ENCODE data around the gene ASPG. TPM values are rescaled to one million over a fixed set of nuclear protein-coding genes. Genes with fewer than 3 reads are reported as not detected.

Gene ASPG
- total RNA-seq, 2 experiments from 2014 or later, result not detected

DNA sequence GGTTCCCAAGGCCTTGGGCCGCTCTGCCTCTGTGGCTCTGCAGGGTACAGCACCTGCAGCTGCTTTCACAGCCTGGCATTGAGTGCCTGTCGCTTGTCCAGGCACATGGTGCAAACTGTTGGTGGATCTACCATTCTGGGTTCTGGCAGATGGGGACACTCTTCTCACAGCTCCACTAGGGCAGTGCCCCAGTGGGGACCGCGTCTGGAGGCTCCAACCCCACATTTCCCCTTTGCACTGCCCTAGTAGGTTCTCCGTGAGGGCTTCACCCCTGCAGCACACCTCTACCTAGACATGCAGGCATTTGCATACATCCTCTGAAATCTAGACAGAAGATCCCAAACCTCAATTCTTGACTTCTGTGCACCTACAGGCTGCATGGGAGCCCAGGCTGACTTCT, 19.2 kb upstream of the ASPG start:
- TF ChIP-seq, protein P1, sequence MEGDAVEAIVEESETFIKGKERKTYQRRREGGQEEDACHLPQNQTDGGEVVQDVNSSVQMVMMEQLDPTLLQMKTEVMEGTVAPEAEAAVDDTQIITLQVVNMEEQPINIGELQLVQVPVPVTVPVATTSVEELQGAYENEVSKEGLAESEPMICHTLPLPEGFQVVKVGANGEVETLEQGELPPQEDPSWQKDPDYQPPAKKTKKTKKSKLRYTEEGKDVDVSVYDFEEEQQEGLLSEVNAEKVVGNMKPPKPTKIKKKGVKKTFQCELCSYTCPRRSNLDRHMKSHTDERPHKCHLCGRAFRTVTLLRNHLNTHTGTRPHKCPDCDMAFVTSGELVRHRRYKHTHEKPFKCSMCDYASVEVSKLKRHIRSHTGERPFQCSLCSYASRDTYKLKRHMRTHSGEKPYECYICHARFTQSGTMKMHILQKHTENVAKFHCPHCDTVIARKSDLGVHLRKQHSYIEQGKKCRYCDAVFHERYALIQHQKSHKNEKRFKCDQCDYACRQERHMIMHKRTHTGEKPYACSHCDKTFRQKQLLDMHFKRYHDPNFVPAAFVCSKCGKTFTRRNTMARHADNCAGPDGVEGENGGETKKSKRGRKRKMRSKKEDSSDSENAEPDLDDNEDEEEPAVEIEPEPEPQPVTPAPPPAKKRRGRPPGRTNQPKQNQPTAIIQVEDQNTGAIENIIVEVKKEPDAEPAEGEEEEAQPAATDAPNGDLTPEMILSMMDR (IDR thresholded peaks at IDR 0.05), result no peak
- intact Hi-C loops (cut with micrococcal nuclease), result no loop called here

DNA sequence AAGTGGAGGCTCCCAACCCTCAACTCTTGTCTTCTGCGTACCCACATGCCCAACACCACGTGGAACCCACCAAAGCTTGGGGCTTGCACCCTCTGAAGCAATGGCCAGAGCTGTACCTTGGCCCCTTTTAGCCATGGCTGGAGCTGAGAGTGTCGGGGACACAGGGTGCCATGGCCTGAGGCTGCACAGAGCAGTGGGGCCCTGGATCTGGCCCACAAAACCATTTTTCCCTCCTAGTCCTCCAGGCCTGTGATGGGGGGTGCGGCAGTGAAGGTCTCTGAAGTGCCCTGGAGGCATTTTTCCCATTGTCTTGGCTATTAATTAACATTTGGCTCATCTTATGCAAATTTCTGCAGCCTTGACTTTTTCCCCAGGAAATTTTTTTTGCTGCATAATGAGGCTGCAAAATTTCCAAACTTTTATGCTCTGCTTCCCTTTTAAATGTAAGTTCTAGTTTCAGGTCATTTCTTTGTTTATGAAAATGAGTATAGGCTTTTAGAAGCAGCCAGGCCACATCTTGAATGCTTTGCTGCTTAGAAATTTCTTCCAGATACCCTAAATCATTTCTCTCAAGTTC, 18.7 kb upstream of the ASPG start:
- POLR2A ChIA-PET, result no interaction called here
- Mint-ChIP-seq H3K4me3 (no peak overlapping the region), H3K9me3 (peaks cover 7% of the 10 kb centered on the region), H3K27me3 (peaks cover 30% of the 10 kb centered on the region), H3K4me1 (ENCODE audit: low read depth) (no peaks in the 10 kb centered on the region), H3K27ac (no peak overlapping the region), H3K36me3 (ENCODE audit: low read depth) (no peaks in the 10 kb centered on the region)
- CTCF ChIA-PET, result interaction anchor here (1.0 kb wide), 1 partner anchor 11 kb away, joined by 3 read pairs; no protein-coding TSS in a partner anchor
- DNase-seq (no peak), ATAC-seq (no peak)
- intact Hi-C loops (cut with micrococcal nuclease), result no loop called here
- TF ChIP-seq, protein P1 (IDR thresholded peaks at IDR 0.05), result no peak

More for the DNA sequence above, 19.2 kb upstream of the ASPG start:
- DNase-seq (no peak), ATAC-seq (no peak)
- POLR2A ChIA-PET, result no interaction called here
- H3K9me3 Mint-ChIP-seq, result peaks cover 7% of the 10 kb centered on the region
- no peak overlapping the region for H3K27ac Mint-ChIP-seq
- no peaks in the 10 kb centered on the region for H3K4me1 Mint-ChIP-seq (ENCODE audit: low read depth)
- H3K4me3 Mint-ChIP-seq, result no peak overlapping the region
- H3K27me3 Mint-ChIP-seq, result peaks cover 31% of the 10 kb centered on the region
- CTCF ChIA-PET, result interaction anchor here (1.0 kb wide), 1 partner anchor 11 kb away, joined by 3 read pairs; no protein-coding TSS in a partner anchor
- no peaks in the 10 kb centered on the region for H3K36me3 Mint-ChIP-seq (ENCODE audit: low read depth)

DNA sequence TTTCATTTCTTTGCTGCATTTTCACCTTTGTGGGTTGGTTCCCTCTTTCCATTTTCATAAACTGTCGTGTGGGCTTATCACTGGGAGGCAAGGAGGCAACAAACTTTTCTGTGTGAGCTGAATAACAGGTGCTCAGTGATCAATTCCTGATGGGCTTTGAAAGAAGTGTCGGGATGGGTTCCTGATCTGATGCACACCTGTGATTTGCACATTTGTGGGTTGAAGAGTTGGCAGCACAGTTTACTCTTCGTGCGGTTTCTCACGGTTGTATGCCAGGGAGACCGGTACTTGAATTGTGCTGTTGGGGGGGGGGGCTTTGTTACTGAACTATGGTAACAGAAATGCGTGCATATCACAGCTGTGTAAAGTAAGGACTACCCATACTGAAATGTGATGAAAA, 16.0 kb upstream of the ASPG start:
- CTCF ChIA-PET, result interaction anchor here (1.4 kb wide), 1 partner anchor 8 kb away, joined by 6 read pairs; no protein-coding TSS in a partner anchor
- DNase-seq (no peak), ATAC-seq (no peak)
- intact Hi-C loops (cut with micrococcal nuclease), result no loop called here
- peaks cover 20% of the 10 kb centered on the region for H3K9me3 Mint-ChIP-seq
- POLR2A ChIA-PET, result interaction anchor here (0.6 to 0.9 kb wide), 2 partner anchors 8 to 238 kb away, joined by 3 to 4 read pairs; no protein-coding TSS in a partner anchor
- no peak overlapping the region for H3K4me3 Mint-ChIP-seq
- TF ChIP-seq, protein P1 (IDR thresholded peaks at IDR 0.05), result no peak
- no peaks in the 10 kb centered on the region for H3K36me3 Mint-ChIP-seq (ENCODE audit: low read depth)
- H3K27me3 Mint-ChIP-seq, result peaks cover 20% of the 10 kb centered on the region
- no peaks in the 10 kb centered on the region for H3K4me1 Mint-ChIP-seq (ENCODE audit: low read depth)
- no peak overlapping the region for H3K27ac Mint-ChIP-seq

DNA sequence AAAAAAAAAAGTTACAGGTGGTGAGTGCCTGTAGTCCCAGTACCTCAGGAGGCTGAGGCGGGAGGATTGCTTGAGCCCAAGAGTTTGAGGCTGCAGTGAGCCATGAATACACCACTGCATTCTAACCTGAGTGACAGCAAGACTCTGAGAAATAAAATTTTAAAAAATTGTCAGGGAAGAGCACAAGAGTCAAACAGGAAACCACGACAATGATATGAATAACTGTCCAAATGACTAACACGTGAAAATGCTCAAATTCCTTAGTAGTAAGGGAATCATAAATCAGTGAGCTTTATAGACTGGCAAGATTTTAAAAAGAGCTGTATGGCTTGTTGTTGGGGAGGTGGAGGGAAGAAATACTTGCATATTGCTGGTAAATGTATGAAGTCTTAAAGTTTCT, 12.9 kb upstream of the ASPG start:
- no peak overlapping the region for H3K27ac Mint-ChIP-seq
- ATAC-seq, result no peak
- H3K27me3 Mint-ChIP-seq, result peaks cover 14% of the 10 kb centered on the region
- H3K4me1 Mint-ChIP-seq (ENCODE audit: low read depth), result no peaks in the 10 kb centered on the region
- intact Hi-C loops (cut with micrococcal nuclease), result no loop called here
- TF ChIP-seq, protein P1 (IDR thresholded peaks at IDR 0.05), result no peak
- CTCF ChIA-PET, result no interaction called here
- H3K4me3 Mint-ChIP-seq, result no peak overlapping the region
- no peak for DNase-seq
- POLR2A ChIA-PET, result no interaction called here
- peaks cover 12% of the 10 kb centered on the region for H3K9me3 Mint-ChIP-seq
- no peaks in the 10 kb centered on the region for H3K36me3 Mint-ChIP-seq (ENCODE audit: low read depth)

DNA sequence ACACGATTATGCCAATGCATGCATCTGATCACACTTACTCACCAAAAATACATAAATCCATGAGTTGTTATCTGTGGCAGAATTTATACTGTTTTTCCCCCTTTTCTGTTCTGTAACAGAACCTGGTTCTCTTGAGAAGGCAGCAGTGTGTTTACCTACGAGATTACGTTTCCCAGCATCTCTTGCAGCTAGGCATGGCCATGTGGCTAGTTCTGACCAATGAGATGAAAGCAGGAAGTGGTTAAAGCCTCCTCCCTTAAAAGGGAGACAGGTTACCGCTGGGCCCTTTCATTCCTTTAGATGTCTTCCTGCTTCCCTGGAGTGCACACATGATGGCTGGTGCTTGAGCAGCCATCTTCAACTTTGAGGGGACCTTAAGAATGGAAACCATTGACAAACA, 11.7 kb upstream of the ASPG start:
- DNase-seq (no peak), ATAC-seq (no peak)
- CTCF ChIA-PET, result no interaction called here
- POLR2A ChIA-PET, result no interaction called here
- Mint-ChIP-seq H3K4me3 (no peak overlapping the region), H3K9me3 (peaks cover 12% of the 10 kb centered on the region), H3K27me3 (peaks cover 15% of the 10 kb centered on the region), H3K4me1 (ENCODE audit: low read depth) (peaks cover 7% of the 10 kb centered on the region), H3K36me3 (ENCODE audit: low read depth) (no peaks in the 10 kb centered on the region), H3K27ac (no peak overlapping the region)
- TF ChIP-seq, protein P1 (IDR thresholded peaks at IDR 0.05), result no peak
- intact Hi-C loops (cut with micrococcal nuclease), result no loop called here
